GM18867 (cell line): ENCODE results near the gene TMEM134.
"Not testable (repeated sequence)": the region's sequence is repeated elsewhere in the genome, so short reads cannot be mapped to it uniquely, and the experiment has no call there.

Experiments
- ATAC-seq: cut with Tn5 transposase; IDR thresholded peaks from one replicate; pipeline ENCODE4 v1.9.1; 2021; ENCODE audit warnings: mild to moderate bottlenecking, moderate library complexity; ENCODE audit not compliant: unreplicated experiment

TMEM134 gene

GRCh38 chr11:67468759-67469507 is at the start of gene TMEM134:
TSS of gene TMEM134 (minus strand) at chr11:67469251. CDS start at chr11:67469192, 59 bp downstream.
- ATAC-seq, result peak; percentile 66

- no peak for ATAC-seq
Observed at GRCh38 chr11:67517784-67518552, 48.9 kb upstream of the TMEM134 start.

- ATAC-seq, result no peak
Observed at GRCh38 chr11:67516806-67517205, 47.8 kb upstream of the TMEM134 start.

- ATAC-seq, result no peak
Observed at GRCh38 chr11:67514116-67514515, 45.1 kb upstream of the TMEM134 start.

- ATAC-seq, result not testable (repeated sequence)
Observed at GRCh38 chr11:67511558-67511957, 42.5 kb upstream of the TMEM134 start.

GRCh38 chr11:67510023-67510345 is 40.9 kb upstream of the TMEM134 start:
- ATAC-seq, result no peak

GRCh38 chr11:67508486-67509121 is 39.6 kb upstream of the TMEM134 start:
- peak; percentile 37 for ATAC-seq

- ATAC-seq, result peak; percentile 69
Observed at GRCh38 chr11:67507864-67508485, 38.9 kb upstream of the TMEM134 start, which contains the start of gene CDK2AP2. TSS of gene CDK2AP2 (minus strand) at chr11:67508162. CDS start at chr11:67508082, 80 bp downstream.

- ATAC-seq, result no peak
Observed at GRCh38 chr11:67507242-67507863, 38.3 kb upstream of the TMEM134 start.

GRCh38 chr11:67506426-67507051 is 37.5 kb upstream of the TMEM134 start:
- no peak for ATAC-seq

- peak; percentile 22 for ATAC-seq
Observed at GRCh38 chr11:67505605-67506396, 36.8 kb upstream of the TMEM134 start.

- no peak for ATAC-seq
Observed at GRCh38 chr11:67504950-67505581, 36.0 kb upstream of the TMEM134 start, which contains the start of gene PITPNM1. TSS of gene PITPNM1 (minus strand) at chr11:67505363. CDS start at chr11:67504180, 1,183 bp downstream.

GRCh38 chr11:67504005-67504949 is 35.2 kb upstream of the TMEM134 start:
- no peak for ATAC-seq

- ATAC-seq, result no peak
Observed at GRCh38 chr11:67503119-67504004, 34.3 kb upstream of the TMEM134 start.

GRCh38 chr11:67502328-67502979 is 33.4 kb upstream of the TMEM134 start:
- ATAC-seq, result no peak

- ATAC-seq, result no peak
Observed at GRCh38 chr11:67501854-67502253, 32.8 kb upstream of the TMEM134 start.
